Chondrocyte (in vitro differentiated cells): ENCODE results near the gene RRAGC. TPM values are rescaled to one million over a fixed set of nuclear protein-coding genes. Genes with fewer than 3 reads are reported as not detected.

Source experiments
- DNase-seq: peaks from one replicate; pipeline ENCODE4 v3.0.0; 2021; ENCODE audit warnings: mixed read lengths, low spot score
- H3K27ac Mint-ChIP-seq: one replicate; pipeline ENCODE4 v1.8.0; 2021; ENCODE audit warnings: mild to moderate bottlenecking, moderate library complexity, mixed read lengths; ENCODE audit not compliant: unreplicated experiment
- H3K27me3 Mint-ChIP-seq: 2 replicates; pipeline ENCODE4 v1.8.0; 2021; ENCODE audit warnings: low read depth, mixed read lengths
- H3K36me3 Mint-ChIP-seq: 2 replicates; pipeline ENCODE4 v1.8.0; 2021; ENCODE audit warnings: low read depth, mixed read lengths
- H3K4me1 Mint-ChIP-seq: 2 replicates; pipeline ENCODE4 v1.8.0; 2021; ENCODE audit warnings: low read depth, mild to moderate bottlenecking, mixed read lengths
- H3K4me3 Mint-ChIP-seq: one replicate; pipeline ENCODE4 v1.8.0; 2021; ENCODE audit warnings: mild to moderate bottlenecking, moderate library complexity, mixed read lengths; ENCODE audit not compliant: unreplicated experiment
- H3K9me3 Mint-ChIP-seq: 2 replicates; pipeline ENCODE4 v1.8.0; 2021; ENCODE audit warnings: low read depth, mixed read lengths
- total RNA-seq: library from RNA; stranded (reverse); gene quantifications from 3 replicates; pipeline ENCODE4 v1.2.1, GENCODE V29; 2021
- TF ChIP-seq, protein P1 (sequence below): fragments of 200-600 bp; sonication (generic); IDR thresholded peaks from 2 replicates; pipeline ENCODE4 v1.5.0; 2021; ENCODE audit warnings: antibody characterized with exemption, mild to moderate bottlenecking, moderate library complexity

The RRAGC gene
- total RNA-seq, 1 donor from 2014 or later = 71.7 TPM

- DNase-seq = no peak
- Mint-ChIP-seq H3K27me3 (peaks cover 12% of the 10 kb centered on the region), H3K4me3 (no peak overlapping the region), H3K4me1 (no peaks in the 10 kb centered on the region), H3K36me3 (no peaks in the 10 kb centered on the region), H3K9me3 (peaks cover 1% of the 10 kb centered on the region), H3K27ac (no peak overlapping the region)
- TF ChIP-seq, protein P1, sequence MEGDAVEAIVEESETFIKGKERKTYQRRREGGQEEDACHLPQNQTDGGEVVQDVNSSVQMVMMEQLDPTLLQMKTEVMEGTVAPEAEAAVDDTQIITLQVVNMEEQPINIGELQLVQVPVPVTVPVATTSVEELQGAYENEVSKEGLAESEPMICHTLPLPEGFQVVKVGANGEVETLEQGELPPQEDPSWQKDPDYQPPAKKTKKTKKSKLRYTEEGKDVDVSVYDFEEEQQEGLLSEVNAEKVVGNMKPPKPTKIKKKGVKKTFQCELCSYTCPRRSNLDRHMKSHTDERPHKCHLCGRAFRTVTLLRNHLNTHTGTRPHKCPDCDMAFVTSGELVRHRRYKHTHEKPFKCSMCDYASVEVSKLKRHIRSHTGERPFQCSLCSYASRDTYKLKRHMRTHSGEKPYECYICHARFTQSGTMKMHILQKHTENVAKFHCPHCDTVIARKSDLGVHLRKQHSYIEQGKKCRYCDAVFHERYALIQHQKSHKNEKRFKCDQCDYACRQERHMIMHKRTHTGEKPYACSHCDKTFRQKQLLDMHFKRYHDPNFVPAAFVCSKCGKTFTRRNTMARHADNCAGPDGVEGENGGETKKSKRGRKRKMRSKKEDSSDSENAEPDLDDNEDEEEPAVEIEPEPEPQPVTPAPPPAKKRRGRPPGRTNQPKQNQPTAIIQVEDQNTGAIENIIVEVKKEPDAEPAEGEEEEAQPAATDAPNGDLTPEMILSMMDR = no peak
These were observed 40.1 kb downstream of the RRAGC start for GRCh38 chr1:38819516-38819915.

DNA sequence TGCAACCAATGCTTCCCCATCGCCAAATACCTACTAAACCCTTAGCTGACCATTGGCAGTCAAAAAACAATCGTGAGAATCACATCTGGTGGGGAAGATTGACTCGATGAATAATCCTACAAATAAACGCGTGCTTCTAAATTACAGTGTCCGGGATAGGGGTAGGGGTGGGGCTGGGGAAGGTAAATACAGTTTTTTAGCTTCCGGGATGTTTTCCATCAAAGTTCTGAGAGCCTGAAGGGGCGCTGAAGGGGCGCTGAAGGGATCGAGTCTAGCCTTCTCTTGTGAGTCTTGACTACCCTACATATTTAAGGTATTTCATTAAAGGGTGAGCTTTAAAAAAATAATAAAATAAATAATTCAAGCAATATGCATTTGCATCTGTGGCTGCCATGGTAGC, 40.5 kb downstream of the RRAGC start:
- DNase-seq = no peak
- H3K36me3 Mint-ChIP-seq = no peaks in the 10 kb centered on the region
- no peak overlapping the region for H3K27ac Mint-ChIP-seq
- H3K27me3 Mint-ChIP-seq = peaks cover 12% of the 10 kb centered on the region
- H3K9me3 Mint-ChIP-seq = peaks cover 5% of the 10 kb centered on the region
- no peak overlapping the region for H3K4me3 Mint-ChIP-seq
- no peaks in the 10 kb centered on the region for H3K4me1 Mint-ChIP-seq
- TF ChIP-seq, protein P1 = no peak

- peaks cover 5% of the 10 kb centered on the region for H3K9me3 Mint-ChIP-seq
- H3K27ac Mint-ChIP-seq = no peak overlapping the region
- TF ChIP-seq, protein P1 = peak; percentile 100
- no peaks in the 10 kb centered on the region for H3K4me1 Mint-ChIP-seq
- DNase-seq = no peak
- H3K36me3 Mint-ChIP-seq = no peaks in the 10 kb centered on the region
- peak overlapping the region; percentile 42 for H3K4me3 Mint-ChIP-seq
- peaks cover 12% of the 10 kb centered on the region for H3K27me3 Mint-ChIP-seq
These were observed 41.2 kb downstream of the RRAGC start for GRCh38 chr1:38818175-38818976.

GRCh38 chr1:38817267-38818174, 42.1 kb downstream of the RRAGC start:
- Mint-ChIP-seq H3K4me3 (peak overlapping the region; percentile 24), H3K36me3 (no peaks in the 10 kb centered on the region), H3K9me3 (peaks cover 5% of the 10 kb centered on the region), H3K4me1 (no peaks in the 10 kb centered on the region), H3K27me3 (peaks cover 12% of the 10 kb centered on the region), H3K27ac (no peak overlapping the region)
- no peak for DNase-seq
- TF ChIP-seq, protein P1 = no peak

GRCh38 chr1:38815903-38816627, 43.5 kb downstream of the RRAGC start:
- H3K9me3 Mint-ChIP-seq = peaks cover 5% of the 10 kb centered on the region
- DNase-seq = no peak
- peaks cover 16% of the 10 kb centered on the region for H3K27me3 Mint-ChIP-seq
- no peak overlapping the region for H3K4me3 Mint-ChIP-seq
- TF ChIP-seq, protein P1 = no peak
- no peak overlapping the region for H3K27ac Mint-ChIP-seq
- H3K4me1 Mint-ChIP-seq = no peaks in the 10 kb centered on the region
- H3K36me3 Mint-ChIP-seq = no peaks in the 10 kb centered on the region
